Globus pallidus (tissue), 1 donor: Measurements from ENCODE around the gene DMRT2.
A peak's percentile ranks its signal among the peaks of the same experiment; 100 is the strongest.

ENCODE experiments used
- DNase-seq: peaks from one replicate; pipeline ENCODE4 v3.0.0-alpha.2; 2015; ENCODE audit warnings: low spot score

DMRT2 gene

GRCh38 chr9:1050125-1050895 is at the start of gene DMRT2:
Gene DMRT2 (plus strand): TSS chr9:1050357. CDS start chr9:1051614, 1,257 bp downstream.
- peak; percentile 96 for DNase-seq

- DNase-seq = no peak
Measured at GRCh38 chr9:1001838-1002237, 48.3 kb upstream of the DMRT2 start.

GRCh38 chr9:1002678-1003077 is 47.5 kb upstream of the DMRT2 start:
- DNase-seq = no peak

GRCh38 chr9:1005043-1005667 is 45.0 kb upstream of the DMRT2 start:
- peak; percentile 61 for DNase-seq

GRCh38 chr9:1007312-1007711 is 42.8 kb upstream of the DMRT2 start:
- DNase-seq = no peak

GRCh38 chr9:1008216-1008615 is 41.9 kb upstream of the DMRT2 start:
- no peak for DNase-seq

GRCh38 chr9:1009101-1009707 is 41.0 kb upstream of the DMRT2 start:
- peak; percentile 78 for DNase-seq

GRCh38 chr9:1013021-1013420 is 37.1 kb upstream of the DMRT2 start:
- DNase-seq = no peak

GRCh38 chr9:1014225-1014624 is 35.9 kb upstream of the DMRT2 start:
- DNase-seq = no peak

- no peak for DNase-seq
Measured at GRCh38 chr9:1014640-1015039, 35.5 kb upstream of the DMRT2 start.

GRCh38 chr9:1018121-1018520 is 32.0 kb upstream of the DMRT2 start:
- no peak for DNase-seq

GRCh38 chr9:1024112-1024511 is 26.0 kb upstream of the DMRT2 start:
- DNase-seq = no peak

- DNase-seq = no peak
Measured at GRCh38 chr9:1025131-1025530, 25.0 kb upstream of the DMRT2 start.

- no peak for DNase-seq
Measured at GRCh38 chr9:1026219-1026618, 23.9 kb upstream of the DMRT2 start.

- no peak for DNase-seq
Measured at GRCh38 chr9:1028501-1029190, 21.5 kb upstream of the DMRT2 start.

GRCh38 chr9:1031951-1032601 is 18.1 kb upstream of the DMRT2 start:
- DNase-seq = no peak

- DNase-seq = no peak
Measured at GRCh38 chr9:1034271-1034670, 15.9 kb upstream of the DMRT2 start.

- no peak for DNase-seq
Measured at GRCh38 chr9:1039589-1039988, 10.6 kb upstream of the DMRT2 start.

- DNase-seq = no peak
Measured at GRCh38 chr9:1042466-1042865, 7.7 kb upstream of the DMRT2 start.

- no peak for DNase-seq
Measured at GRCh38 chr9:1044643-1045042, 5.5 kb upstream of the DMRT2 start.

GRCh38 chr9:1046639-1047572 is 3.3 kb upstream of the DMRT2 start:
- DNase-seq = no peak
